BE2C (cell line): ENCODE results near the gene TIFAB.

Experiments used
- DNase-seq: peaks from one replicate; pipeline ENCODE4 v3.0.0-alpha.2; 2020
- H3K27me3 ChIP-seq: fragments of 250-450 bp; sonication (Bioruptor Pico); 2 replicates; pipeline ENCODE4 v1.5.1; 2020; ENCODE audit warnings: mild to moderate bottlenecking
- H3K36me3 ChIP-seq: fragments of 250-450 bp; sonication (Bioruptor Pico); 2 replicates; pipeline ENCODE4 v1.5.1; 2020; ENCODE audit warnings: mild to moderate bottlenecking
- H3K4me1 ChIP-seq: fragments of 250-450 bp; sonication (Bioruptor Pico); 2 replicates; pipeline ENCODE4 v1.5.1; 2020
- H3K4me3 ChIP-seq: 2 replicates; pipeline ENCODE4 v1.5.1; 2011; ENCODE audit warnings: low read depth, low read length
- H3K9me3 ChIP-seq: fragments of 250-450 bp; sonication (Bioruptor Pico); 2 replicates; pipeline ENCODE4 v1.5.1; 2020
- CTCF ChIP-seq: IDR thresholded peaks from 2 replicates; pipeline ENCODE4 v1.5.1; 2012; ENCODE audit warnings: mild to moderate bottlenecking, low read depth, low read length

Gene TIFAB

GRCh38 chr5:135477613-135478066, 25.5 kb upstream of the TIFAB start:
- H3K27me3 ChIP-seq = peaks cover 3% of the 10 kb centered on the region; the same call in 1 of the 2 replicates
- no peaks in the 10 kb centered on the region for H3K9me3 ChIP-seq
- TF ChIP-seq CTCF = no peak

GRCh38 chr5:135476615-135477581, 24.7 kb upstream of the TIFAB start:
- Histone ChIP-seq H3K4me3 (no peak overlapping the region), H3K36me3 (no peaks in the 10 kb centered on the region), H3K9me3 (no peaks in the 10 kb centered on the region), H3K27me3 (peaks cover 8% of the 10 kb centered on the region), H3K4me1 (no peaks in the 10 kb centered on the region)
- no peak for TF ChIP-seq CTCF
- DNase-seq = no peak

More at GRCh38 chr5:135477613-135478066, 25.5 kb upstream of the TIFAB start:
- Histone ChIP-seq H3K4me1 (no peaks in the 10 kb centered on the region), H3K4me3 (no peak overlapping the region), H3K36me3 (no peaks in the 10 kb centered on the region)
- DNase-seq = no peak

GRCh38 chr5:135473956-135474670, 22.0 kb upstream of the TIFAB start:
- Histone ChIP-seq H3K36me3 (no peaks in the 10 kb centered on the region), H3K4me3 (no peak overlapping the region), H3K4me1 (no peaks in the 10 kb centered on the region), H3K27me3 (peaks cover 23% of the 10 kb centered on the region), H3K9me3 (no peaks in the 10 kb centered on the region)
- TF ChIP-seq CTCF = no peak
- no peak for DNase-seq

- TF ChIP-seq CTCF = no peak
- no peaks in the 10 kb centered on the region for H3K9me3 ChIP-seq
Measured at GRCh38 chr5:135472141-135472540, 20.0 kb upstream of the TIFAB start.

GRCh38 chr5:135471726-135472125, 19.6 kb upstream of the TIFAB start:
- peaks cover 28% of the 10 kb centered on the region for H3K27me3 ChIP-seq

More at GRCh38 chr5:135472141-135472540, 20.0 kb upstream of the TIFAB start:
- H3K27me3 ChIP-seq = peaks cover 28% of the 10 kb centered on the region
- DNase-seq = no peak
- H3K4me1 ChIP-seq = no peaks in the 10 kb centered on the region
- H3K36me3 ChIP-seq = no peaks in the 10 kb centered on the region
- H3K4me3 ChIP-seq = no peak overlapping the region

More at GRCh38 chr5:135471726-135472125, 19.6 kb upstream of the TIFAB start:
- TF ChIP-seq CTCF = no peak
- H3K4me3 ChIP-seq = no peak overlapping the region
- no peaks in the 10 kb centered on the region for H3K9me3 ChIP-seq
- H3K4me1 ChIP-seq = no peaks in the 10 kb centered on the region
- no peak for DNase-seq
- H3K36me3 ChIP-seq = no peaks in the 10 kb centered on the region
